Pancreas (tissue), 10 donors: Measurements from ENCODE around the gene MMP14. TPM values are rescaled to one million over a fixed set of nuclear protein-coding genes. Genes with fewer than 3 reads are reported as not detected.

Experiments
- ATAC-seq, 4 donors: fragments of 200-7000 bp; cut with Tn5 transposase; one replicate each; pipeline versions ENCODE4 v1.8.0 to v1.9.1; 2020; ENCODE audit warnings: mild to moderate bottlenecking in 4 of 4, moderate library complexity in 4 of 4
- DNase-seq, 6 donors: peaks; one replicate each; pipeline ENCODE4 v3.0.0-alpha.2; 2020
- FAIRE-seq: peaks from 2 replicates; lab custom pipeline; 2012; peaks lifted over from hg19 to GRCh38; lab: Jason Lieb, UNC
- H3K27ac ChIP-seq, 4 donors: fragments of 200-600 bp; sonication (generic); 1 replicate in 3 of 4; 2 replicates in 1 of 4; pipeline versions ENCODE4 v1.5.0 to v1.8.0; 2020
- H3K27me3 ChIP-seq, 4 donors: fragments of 200-600 bp; one replicate each; pipeline ENCODE4 v1.8.0; 2021
- H3K36me3 ChIP-seq, 3 donors: fragments of 200-600 bp; sonication (generic) in 1 of 3; one replicate each; pipeline versions ENCODE4 v1.5.0 to v1.8.0; 2020 to 2021
- H3K4me1 ChIP-seq, 3 donors: fragments of 200-600 bp; one replicate each; pipeline ENCODE4 v1.8.0; 2021
- H3K4me3 ChIP-seq, 4 donors: fragments of 200-600 bp; sonication (generic) in 2 of 4; one replicate each; pipeline versions ENCODE4 v1.5.0 to v1.8.0; 2020 to 2021
- H3K9me3 ChIP-seq, 4 donors: fragments of 200-600 bp; one replicate each; pipeline ENCODE4 v1.8.0; 2021
- CTCF ChIP-seq, 4 donors: fragments of 200-600 bp; sonication (generic) in 3 of 4; IDR thresholded peaks; one replicate each; pipeline versions ENCODE4 v1.5.0 to v1.8.0; 2021; ENCODE audit warnings: antibody characterized with exemption in 4 of 4
- WGBS, 2 donors: extraction: QIAGEN DNeasy Blood & Tissue Kit; methylation state at CpG; one replicate each; pipeline ENCODE4 v1.1.7; 2013; 5-methylcytosine and 5-hydroxymethylcytosine counted together
- intact Hi-C, 3 donors: fragments of 100-400 bp; cut with DNase I; formaldehyde crosslinking; loops; one replicate each; pipeline versions ENCODE4 v1.11.1 to v1.14.2; 2022
- polyA plus RNA-seq, 2 donors: library from polyadenylated mRNA; stranded (reverse); fragments of 200-250 nt; gene quantifications; one replicate each; pipeline ENCODE4 v1.2.3, GENCODE V29; 2013
- total RNA-seq, 6 donors: library from RNA; stranded (reverse); fragmentation: NEBNext Ultra II Directional in 4 of 6; extraction: Animal tissue kit (Norgen Biotek cat#: 25700) in 4 of 6; gene quantifications; one replicate each; pipeline versions ENCODE4 v1.2.1 to v1.2.4, GENCODE V29; 2021 to 2023
- donor health status: healthy with polysubstance abuse.
- donor health status: DM: no; HTN: no; CAD: no; lungs with moderate emphysema.
- donor health status: DM: no; HTN: no; CAD: no.
- donor health status: control.
- donor health status: control.
- donor health status: Bipolar disorder and iron deficiency.
- donor health status: DM: yes; HTN: yes; CAD: no.
- donor health status: DM: no; HTN: no; CAD: no.
- donor health status: DM: no; HTN: no; CAD: no.
- donor health status: DM: yes; HTN: yes; CAD: no.

Gene MMP14
- total and polyA plus RNA-seq, 8 donors: 18.7 to 146 (median 34.0) TPM

GRCh38 chr14:22844221-22845102, 8.1 kb downstream of the MMP14 start:
- Histone ChIP-seq H3K27ac (no peak overlapping the region), H3K9me3 (no peaks in the 10 kb centered on the region), H3K4me3 (no peak overlapping the region), H3K36me3 (peaks cover 0 to 50% (median 34%) of the 10 kb centered on the region in 3 donors), H3K27me3 (no peaks in the 10 kb centered on the region), H3K4me1 (peaks cover 0 to 3% (median 0%) of the 10 kb centered on the region in 3 donors)
- DNase-seq: no peak
- intact Hi-C loops: no loop called here
- TF ChIP-seq CTCF (IDR thresholded peaks at IDR 0.05): no peak
- FAIRE-seq: no peak
- WGBS, 2 donors: 90 to 91% methylated on average over 22 of the region's 22 CpGs
- ATAC-seq: no peak

- DNase-seq (no peak), ATAC-seq (no peak), FAIRE-seq (no peak)
- no peaks in the 10 kb centered on the region for H3K9me3 ChIP-seq
- 84 to 95% methylated on average over 9 of the region's 9 CpGs for WGBS, 2 donors
- TF ChIP-seq CTCF (IDR thresholded peaks at IDR 0.05): no peak
- H3K4me1 ChIP-seq: peaks cover 0 to 3% (median 0%) of the 10 kb centered on the region in 3 donors
- H3K27me3 ChIP-seq: no peaks in the 10 kb centered on the region
- H3K36me3 ChIP-seq: peaks cover 0 to 50% (median 34%) of the 10 kb centered on the region in 3 donors
- H3K27ac ChIP-seq: no peak overlapping the region
- H3K4me3 ChIP-seq: no peak overlapping the region
- intact Hi-C loops: no loop called here
Observed at GRCh38 chr14:22845103-22845394, 8.7 kb downstream of the MMP14 start.

- H3K36me3 ChIP-seq: peaks cover 0 to 50% (median 34%) of the 10 kb centered on the region in 3 donors
- FAIRE-seq: no peak
Observed at GRCh38 chr14:22845821-22846625, 9.6 kb downstream of the MMP14 start.

GRCh38 chr14:22846811-22847307, 10.5 kb downstream of the MMP14 start:
- Histone ChIP-seq H3K4me3 (no peak overlapping the region), H3K27me3 (no peaks in the 10 kb centered on the region), H3K27ac (no peak overlapping the region), H3K4me1 (peaks cover 9 to 12% (median 10%) of the 10 kb centered on the region in 3 donors), H3K9me3 (no peaks in the 10 kb centered on the region), H3K36me3 (peaks cover 0 to 49% (median 30%) of the 10 kb centered on the region in 3 donors)
- no peak for TF ChIP-seq CTCF (IDR thresholded peaks at IDR 0.05)
- no peak for DNase-seq
- no peak for FAIRE-seq
- ATAC-seq: no peak
- intact Hi-C loops: no loop called here
- 82 to 88% methylated on average over 11 of the region's 11 CpGs for WGBS, 2 donors

More at GRCh38 chr14:22845821-22846625, 9.6 kb downstream of the MMP14 start:
- no peak for DNase-seq
- intact Hi-C loops: no loop called here
- H3K4me3 ChIP-seq: no peak overlapping the region
- peaks cover 3 to 6% (median 5%) of the 10 kb centered on the region in 3 donors for H3K4me1 ChIP-seq
- no peaks in the 10 kb centered on the region for H3K9me3 ChIP-seq
- no peak overlapping the region for H3K27ac ChIP-seq
- H3K27me3 ChIP-seq: no peaks in the 10 kb centered on the region
- no peak for TF ChIP-seq CTCF (IDR thresholded peaks at IDR 0.05)
- 91 to 92% methylated on average over 26 of the region's 26 CpGs for WGBS, 2 donors
- no peak for ATAC-seq
